Activated naive CD4-positive, alpha-beta T cell treated with anti-CD3 and anti-CD28 coated beads, Interleukin-2, amount 50 U/mL, for 24 hours (primary cell): Measurements from ENCODE around the gene SYNGR2.
"Not testable (repeated sequence)": the region's sequence is repeated elsewhere in the genome, so short reads cannot be mapped to it uniquely, and the experiment has no call there.

Experiments used
- H3K27ac Mint-ChIP-seq: one replicate; pipeline ENCODE4 v1.8.0; 2021; ENCODE audit warnings: mild to moderate bottlenecking, mixed read lengths
- H3K27me3 Mint-ChIP-seq: one replicate; pipeline ENCODE4 v1.8.0; 2021; ENCODE audit warnings: mixed read lengths
- H3K36me3 Mint-ChIP-seq: one replicate; pipeline ENCODE4 v1.8.0; 2021; ENCODE audit warnings: mixed read lengths
- H3K4me1 Mint-ChIP-seq: one replicate; pipeline ENCODE4 v1.8.0; 2021; ENCODE audit warnings: mixed read lengths
- H3K4me3 Mint-ChIP-seq: one replicate; pipeline ENCODE4 v1.8.0; 2021; ENCODE audit warnings: mild to moderate bottlenecking, mixed read lengths
- H3K9me3 Mint-ChIP-seq: one replicate; pipeline ENCODE4 v1.8.0; 2021; ENCODE audit warnings: mixed read lengths

Gene SYNGR2

GRCh38 chr17:78147315-78147998, 20.9 kb upstream of the SYNGR2 start:
- H3K4me1 Mint-ChIP-seq, result peaks cover 28% of the 10 kb centered on the region
- H3K9me3 Mint-ChIP-seq, result no peaks in the 10 kb centered on the region
- H3K27ac Mint-ChIP-seq, result no peak overlapping the region

DNA sequence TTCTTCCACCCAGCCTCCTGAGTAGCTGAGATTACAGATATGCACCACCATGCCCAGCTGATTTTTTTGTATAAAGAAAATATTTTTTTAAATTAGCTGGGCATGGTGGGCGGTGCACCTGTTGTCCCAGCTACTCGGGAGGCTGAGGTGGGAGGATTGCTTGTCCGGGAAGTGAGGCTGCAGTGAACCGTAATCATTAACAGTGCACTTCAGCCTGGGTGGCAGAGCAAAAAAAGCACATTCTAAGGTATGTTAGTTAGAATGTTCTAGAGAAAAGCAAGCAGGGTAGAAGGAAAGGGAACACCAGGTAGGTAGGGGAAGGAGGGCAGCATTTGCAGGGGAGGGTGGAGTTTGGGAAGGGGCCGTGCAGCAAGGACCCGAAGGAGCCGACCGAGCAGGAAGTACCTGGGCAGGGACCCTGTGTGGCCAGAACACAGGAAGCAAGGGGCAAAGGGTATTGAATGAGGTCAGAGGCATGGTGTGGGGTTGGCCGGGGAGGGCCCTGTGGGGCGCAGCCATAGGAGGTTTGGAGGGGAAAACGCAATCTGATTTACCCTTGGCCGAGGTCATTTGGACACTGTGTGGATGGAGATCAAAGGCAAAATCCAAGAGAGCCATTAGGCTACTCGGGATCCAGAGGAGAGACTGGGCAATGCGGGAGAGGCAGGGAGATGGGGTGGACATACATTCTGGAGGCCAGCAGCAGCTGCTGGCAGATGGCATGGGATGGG, 19.9 kb upstream of the SYNGR2 start:
- H3K36me3 Mint-ChIP-seq, result no peaks in the 10 kb centered on the region
- H3K4me1 Mint-ChIP-seq, result peaks cover 21% of the 10 kb centered on the region
- H3K27me3 Mint-ChIP-seq, result no peaks in the 10 kb centered on the region
- H3K4me3 Mint-ChIP-seq, result no peak overlapping the region
- no peaks in the 10 kb centered on the region for H3K9me3 Mint-ChIP-seq
- H3K27ac Mint-ChIP-seq, result peak overlapping the region; percentile 87

More at GRCh38 chr17:78147315-78147998, 20.9 kb upstream of the SYNGR2 start:
- H3K4me3 Mint-ChIP-seq, result no peak overlapping the region
- no peaks in the 10 kb centered on the region for H3K36me3 Mint-ChIP-seq
- no peaks in the 10 kb centered on the region for H3K27me3 Mint-ChIP-seq

DNA sequence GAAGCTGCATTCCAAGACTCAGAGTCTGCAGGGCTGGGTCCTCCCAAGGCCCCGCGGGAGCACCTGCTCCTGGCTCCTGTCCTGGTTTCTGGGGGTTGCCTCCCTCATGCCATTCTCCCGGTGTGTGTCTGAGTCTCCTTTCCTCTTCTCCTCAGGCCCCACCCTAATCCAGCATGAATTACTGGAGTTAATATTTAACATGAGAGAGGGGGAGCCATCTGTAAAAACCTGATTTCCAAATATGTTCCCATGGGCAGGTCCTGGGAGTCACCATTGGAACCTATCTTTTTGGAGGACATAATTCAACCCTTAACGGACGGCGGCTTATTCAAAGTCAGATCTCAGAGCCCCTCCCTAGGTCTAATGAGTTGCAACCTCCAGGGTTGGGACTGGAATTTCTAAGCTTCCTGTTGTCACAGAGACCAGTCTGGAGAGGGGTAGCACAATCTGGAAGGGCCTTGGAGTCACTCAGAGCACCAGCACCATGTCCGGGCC, 16.8 kb upstream of the SYNGR2 start:
- Mint-ChIP-seq H3K4me1 (peaks cover 12% of the 10 kb centered on the region), H3K27ac (no peak overlapping the region), H3K9me3 (no peaks in the 10 kb centered on the region), H3K36me3 (no peaks in the 10 kb centered on the region), H3K27me3 (no peaks in the 10 kb centered on the region), H3K4me3 (no peak overlapping the region)

- Mint-ChIP-seq H3K27ac (no peak overlapping the region), H3K4me1 (peaks cover 6% of the 10 kb centered on the region)
Observed at GRCh38 chr17:78154903-78155811, 13.2 kb upstream of the SYNGR2 start.

GRCh38 chr17:78159575-78160158, 8.7 kb upstream of the SYNGR2 start:
- no peaks in the 10 kb centered on the region for H3K36me3 Mint-ChIP-seq
- no peak overlapping the region for H3K4me3 Mint-ChIP-seq

More at GRCh38 chr17:78154903-78155811, 13.2 kb upstream of the SYNGR2 start:
- H3K27me3 Mint-ChIP-seq, result no peaks in the 10 kb centered on the region
- no peaks in the 10 kb centered on the region for H3K36me3 Mint-ChIP-seq
- H3K9me3 Mint-ChIP-seq, result no peaks in the 10 kb centered on the region
- H3K4me3 Mint-ChIP-seq, result no peak overlapping the region

DNA sequence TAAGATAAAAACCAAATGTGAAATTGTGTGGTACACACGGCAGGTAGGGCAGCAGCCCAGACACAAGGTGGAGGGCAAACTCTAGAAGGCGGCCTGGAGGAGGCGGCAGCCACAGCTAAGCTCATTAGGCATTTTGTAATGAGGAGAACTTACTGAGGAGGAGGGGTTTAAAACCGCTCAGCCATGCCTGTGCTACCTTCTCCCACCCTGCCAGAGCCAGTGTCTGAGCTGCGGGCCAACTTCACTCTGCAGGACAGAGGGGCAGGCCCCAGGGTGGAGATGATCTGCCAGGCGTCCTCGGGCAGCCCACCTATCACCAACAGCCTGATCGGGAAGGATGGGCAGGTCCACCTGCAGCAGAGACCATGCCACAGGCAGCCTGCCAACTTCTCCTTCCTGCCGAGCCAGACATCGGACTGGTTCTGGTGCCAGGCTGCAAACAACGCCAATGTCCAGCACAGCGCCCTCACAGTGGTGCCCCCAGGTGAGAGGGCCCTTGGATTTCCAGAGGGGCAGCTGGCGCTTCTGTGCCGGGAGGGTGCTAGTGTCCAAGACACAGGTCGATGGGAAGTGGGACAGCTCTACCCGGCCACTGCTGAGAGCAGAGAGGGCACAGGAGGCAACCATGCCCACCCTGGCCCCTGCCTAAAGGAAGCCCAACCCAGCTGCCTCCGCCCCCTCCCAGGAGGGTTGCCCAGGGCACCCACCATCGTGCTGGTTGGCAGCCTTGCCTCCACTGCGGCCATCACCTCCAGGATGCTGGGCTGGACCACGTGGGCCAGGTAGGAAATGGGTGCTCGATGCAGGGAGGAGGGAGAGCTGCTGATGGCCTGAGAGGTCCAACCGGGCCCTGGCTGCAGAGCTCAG, 4.3 kb upstream of the SYNGR2 start:
- no peak overlapping the region for H3K4me3 Mint-ChIP-seq
- H3K27ac Mint-ChIP-seq, result no peak overlapping the region
- H3K4me1 Mint-ChIP-seq, result peaks cover 6% of the 10 kb centered on the region
- no peaks in the 10 kb centered on the region for H3K9me3 Mint-ChIP-seq
- H3K36me3 Mint-ChIP-seq, result no peaks in the 10 kb centered on the region
- H3K27me3 Mint-ChIP-seq, result no peaks in the 10 kb centered on the region

More at GRCh38 chr17:78159575-78160158, 8.7 kb upstream of the SYNGR2 start:
- H3K9me3 Mint-ChIP-seq, result no peaks in the 10 kb centered on the region
- peaks cover 6% of the 10 kb centered on the region for H3K4me1 Mint-ChIP-seq
- peak overlapping the region; percentile 51 for H3K27ac Mint-ChIP-seq
- no peaks in the 10 kb centered on the region for H3K27me3 Mint-ChIP-seq

- H3K9me3 Mint-ChIP-seq, result no peaks in the 10 kb centered on the region
Observed at GRCh38 chr17:78164748-78165607, 3.4 kb upstream of the SYNGR2 start.

GRCh38 chr17:78166416-78166815, 2.0 kb upstream of the SYNGR2 start:
- no peak overlapping the region for H3K4me3 Mint-ChIP-seq
- H3K9me3 Mint-ChIP-seq, result no peaks in the 10 kb centered on the region

More at GRCh38 chr17:78164748-78165607, 3.4 kb upstream of the SYNGR2 start:
- Mint-ChIP-seq H3K36me3 (no peaks in the 10 kb centered on the region), H3K27ac (no peak overlapping the region), H3K4me1 (peaks cover 4% of the 10 kb centered on the region), H3K4me3 (no peak overlapping the region), H3K27me3 (no peaks in the 10 kb centered on the region)

DNA sequence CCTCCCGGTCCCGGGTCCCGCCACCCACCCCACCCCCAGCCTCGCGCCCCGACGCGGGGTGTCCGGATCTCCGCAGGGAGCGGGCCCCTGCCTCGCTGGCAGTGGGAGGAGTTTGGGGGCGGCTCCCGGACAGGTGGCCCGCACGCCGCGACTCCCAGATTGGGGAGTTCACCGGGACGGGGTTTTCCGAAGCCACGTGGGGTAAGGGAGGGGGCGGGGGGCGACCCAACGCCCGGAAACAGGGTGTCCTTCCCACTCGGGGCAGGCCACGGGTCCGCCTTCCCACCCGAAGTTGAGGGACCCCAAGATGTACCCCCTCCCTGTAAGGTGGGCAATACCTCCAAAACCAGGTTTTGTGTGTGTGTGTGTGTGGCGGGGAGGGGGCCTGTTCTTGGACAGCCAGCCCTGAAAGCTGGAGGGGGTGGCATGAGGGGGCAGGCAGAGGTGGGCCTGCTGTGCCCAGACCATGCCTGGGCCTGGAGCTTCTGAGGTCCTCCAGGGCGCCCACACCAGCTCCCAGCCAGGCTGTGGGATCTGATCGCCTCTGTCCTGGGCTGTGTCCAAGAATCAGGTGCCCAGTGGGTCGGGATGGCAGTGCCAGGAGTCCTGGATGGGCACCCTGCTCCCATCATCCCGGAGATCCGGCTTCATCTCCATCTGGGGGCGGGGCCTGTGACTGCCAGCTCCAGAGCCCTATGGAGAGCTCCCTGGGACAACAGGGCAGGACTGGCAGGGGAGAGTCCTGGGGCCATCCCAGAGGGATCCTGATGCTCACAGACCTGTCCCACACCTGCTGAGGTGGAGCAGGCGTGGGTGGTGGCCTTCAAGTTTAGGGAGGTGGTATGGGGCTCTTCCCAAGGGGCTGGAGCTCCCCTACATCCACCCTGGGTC, 767 bp downstream of the SYNGR2 start:
- Mint-ChIP-seq H3K9me3 (no peaks in the 10 kb centered on the region), H3K27ac (no peak overlapping the region), H3K4me1 (peaks cover 43% of the 10 kb centered on the region), H3K4me3 (peak overlapping the region; percentile 76), H3K27me3 (no peaks in the 10 kb centered on the region), H3K36me3 (peaks cover 6% of the 10 kb centered on the region)

More at GRCh38 chr17:78166416-78166815, 2.0 kb upstream of the SYNGR2 start:
- Mint-ChIP-seq H3K27ac (no peak overlapping the region), H3K4me1 (peaks cover 16% of the 10 kb centered on the region), H3K36me3 (peaks cover 2% of the 10 kb centered on the region), H3K27me3 (no peaks in the 10 kb centered on the region)

- H3K9me3 Mint-ChIP-seq, result no peaks in the 10 kb centered on the region
- peak overlapping the region; percentile 30 for H3K27ac Mint-ChIP-seq
- H3K27me3 Mint-ChIP-seq, result no peaks in the 10 kb centered on the region
- peaks cover 52% of the 10 kb centered on the region for H3K4me1 Mint-ChIP-seq
- peaks cover 6% of the 10 kb centered on the region for H3K36me3 Mint-ChIP-seq
- peak overlapping the region; percentile 73 for H3K4me3 Mint-ChIP-seq
Observed at GRCh38 chr17:78170692-78171590, 2.6 kb downstream of the SYNGR2 start.

GRCh38 chr17:78171591-78172248, 3.3 kb downstream of the SYNGR2 start:
- not testable (repeated sequence) for H3K9me3 Mint-ChIP-seq, H3K36me3 Mint-ChIP-seq, H3K27me3 Mint-ChIP-seq
- Mint-ChIP-seq H3K4me3 (peak overlapping the region; percentile 43), H3K27ac (peak overlapping the region; percentile 30), H3K4me1 (peaks cover 60% of the 10 kb centered on the region)
